Measurements from ENCODE around the gene SATB1.

SATB1 gene

GRCh38 chr3:18412684-18413083 lies 12.5 kb downstream of the SATB1 start:
- TF ChIP-seq, protein P1, sequence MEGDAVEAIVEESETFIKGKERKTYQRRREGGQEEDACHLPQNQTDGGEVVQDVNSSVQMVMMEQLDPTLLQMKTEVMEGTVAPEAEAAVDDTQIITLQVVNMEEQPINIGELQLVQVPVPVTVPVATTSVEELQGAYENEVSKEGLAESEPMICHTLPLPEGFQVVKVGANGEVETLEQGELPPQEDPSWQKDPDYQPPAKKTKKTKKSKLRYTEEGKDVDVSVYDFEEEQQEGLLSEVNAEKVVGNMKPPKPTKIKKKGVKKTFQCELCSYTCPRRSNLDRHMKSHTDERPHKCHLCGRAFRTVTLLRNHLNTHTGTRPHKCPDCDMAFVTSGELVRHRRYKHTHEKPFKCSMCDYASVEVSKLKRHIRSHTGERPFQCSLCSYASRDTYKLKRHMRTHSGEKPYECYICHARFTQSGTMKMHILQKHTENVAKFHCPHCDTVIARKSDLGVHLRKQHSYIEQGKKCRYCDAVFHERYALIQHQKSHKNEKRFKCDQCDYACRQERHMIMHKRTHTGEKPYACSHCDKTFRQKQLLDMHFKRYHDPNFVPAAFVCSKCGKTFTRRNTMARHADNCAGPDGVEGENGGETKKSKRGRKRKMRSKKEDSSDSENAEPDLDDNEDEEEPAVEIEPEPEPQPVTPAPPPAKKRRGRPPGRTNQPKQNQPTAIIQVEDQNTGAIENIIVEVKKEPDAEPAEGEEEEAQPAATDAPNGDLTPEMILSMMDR (conservative IDR thresholded peaks at IDR 0.05): no peak
- H3K27ac ChIP-seq: no peak overlapping the region

DNA sequence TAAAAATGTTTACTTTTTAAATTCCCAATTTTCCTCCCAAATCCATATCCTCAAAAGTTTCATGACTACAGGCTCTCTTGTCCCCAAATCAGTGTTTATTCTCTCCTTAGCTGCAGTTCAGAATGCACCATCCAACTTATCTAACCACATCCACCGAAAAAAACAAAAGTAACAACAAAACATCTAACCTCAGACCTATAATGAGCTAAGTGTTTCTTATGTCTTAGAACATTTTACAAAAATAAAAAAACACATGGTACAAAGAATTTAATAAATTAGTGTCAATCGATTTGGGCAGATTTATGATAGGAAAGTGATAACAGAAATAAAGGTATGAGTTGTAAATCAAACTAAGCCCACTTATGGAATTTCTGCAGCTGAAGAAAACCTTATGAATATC lies 13.6 kb downstream of the SATB1 start:
- no peak overlapping the region for H3K27ac ChIP-seq
- TF ChIP-seq, protein P1 (conservative IDR thresholded peaks at IDR 0.05): no peak

GRCh38 chr3:18410205-18410604 lies 14.9 kb downstream of the SATB1 start:
- TF ChIP-seq, protein P1 (conservative IDR thresholded peaks at IDR 0.05): no peak
- H3K27ac ChIP-seq: no peak overlapping the region

DNA sequence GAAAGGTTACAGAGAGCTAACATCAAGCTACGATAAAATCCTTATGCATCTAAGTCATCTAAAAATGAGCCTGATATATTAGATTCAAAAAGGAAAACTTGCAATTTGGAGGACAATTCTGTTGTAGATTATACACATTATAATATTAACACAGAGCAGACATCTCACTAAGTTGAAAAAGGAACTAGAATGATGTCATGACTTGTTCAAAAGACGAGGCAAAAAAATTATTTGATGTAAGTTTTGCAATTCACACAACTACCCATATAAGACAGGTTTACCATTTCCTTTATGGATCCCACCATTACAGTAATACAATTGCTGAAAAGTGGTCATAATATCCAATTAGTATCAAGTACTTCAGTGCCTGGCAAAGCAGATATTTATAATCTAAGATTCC lies 15.9 kb downstream of the SATB1 start:
- H3K27ac ChIP-seq: no peak overlapping the region
- TF ChIP-seq, protein P1 (conservative IDR thresholded peaks at IDR 0.05): no peak

DNA sequence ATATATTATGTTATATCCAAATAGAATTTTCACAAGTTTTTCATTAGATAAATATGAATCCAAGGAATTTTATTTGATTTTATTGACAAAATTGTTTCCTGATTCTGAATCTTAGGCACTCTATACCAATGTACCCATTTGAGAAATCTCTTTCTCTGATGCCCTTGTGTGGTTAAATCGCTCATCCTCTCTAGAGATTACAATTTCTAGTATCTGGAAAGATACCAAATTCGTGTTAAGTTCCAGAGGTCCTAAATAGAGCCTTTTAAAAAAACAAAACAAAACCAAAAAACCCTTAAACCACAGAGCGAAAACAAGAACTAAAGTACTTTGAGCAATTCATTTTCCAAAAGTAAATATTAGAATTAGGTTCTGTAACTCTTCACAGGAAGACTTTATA lies 20.0 kb downstream of the SATB1 start:
- TF ChIP-seq, protein P1 (conservative IDR thresholded peaks at IDR 0.05): no peak
- no peak overlapping the region for H3K27ac ChIP-seq

DNA sequence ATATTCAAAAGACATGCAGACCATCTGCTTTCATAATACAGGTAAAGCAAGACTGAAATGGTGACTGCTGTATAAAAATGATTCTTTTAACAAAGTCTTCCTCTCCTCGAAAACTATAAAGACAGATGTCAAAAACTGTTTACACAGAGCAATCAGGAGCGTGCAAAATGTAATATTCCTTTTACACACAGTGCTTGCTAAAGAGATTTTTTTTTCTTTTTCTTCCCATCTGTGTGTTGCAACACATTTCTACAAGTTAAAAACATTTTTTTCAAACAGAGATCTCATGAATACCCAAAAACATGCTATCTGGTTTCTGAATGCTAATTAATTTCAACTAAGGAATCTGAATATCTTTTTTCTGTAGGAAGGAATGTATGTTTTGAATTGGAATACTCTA lies 22.1 kb downstream of the SATB1 start:
- H3K27ac ChIP-seq: no peak overlapping the region
- TF ChIP-seq, protein P1 (conservative IDR thresholded peaks at IDR 0.05): no peak

GRCh38 chr3:18402239-18402799 lies 22.8 kb downstream of the SATB1 start:
- H3K27ac ChIP-seq: no peak overlapping the region
- TF ChIP-seq, protein P1 (conservative IDR thresholded peaks at IDR 0.05): no peak

Data from VCaP (cell line).